Lower leg skin (tissue), 3 donors: ENCODE results near the gene DIO3.

Experiments
- POLR2A ChIP-seq, 2 donors: fragments of 450-650 bp; IDR thresholded peaks; one replicate each; pipeline ENCODE4 v1.6.1; 2016 to 2017; ENCODE audit warnings: antibody characterized with exemption in 2 of 2, mild to moderate bottlenecking in 1 of 2, moderate library complexity in 1 of 2
- TF ChIP-seq, protein P1 (sequence below), 3 donors: fragments of 450-650 bp; IDR thresholded peaks; one replicate each; pipeline ENCODE4 v1.5.1; 2016; ENCODE audit warnings: antibody characterized with exemption in 3 of 3, mild to moderate bottlenecking in 3 of 3, moderate library complexity in 2 of 3

DNA sequence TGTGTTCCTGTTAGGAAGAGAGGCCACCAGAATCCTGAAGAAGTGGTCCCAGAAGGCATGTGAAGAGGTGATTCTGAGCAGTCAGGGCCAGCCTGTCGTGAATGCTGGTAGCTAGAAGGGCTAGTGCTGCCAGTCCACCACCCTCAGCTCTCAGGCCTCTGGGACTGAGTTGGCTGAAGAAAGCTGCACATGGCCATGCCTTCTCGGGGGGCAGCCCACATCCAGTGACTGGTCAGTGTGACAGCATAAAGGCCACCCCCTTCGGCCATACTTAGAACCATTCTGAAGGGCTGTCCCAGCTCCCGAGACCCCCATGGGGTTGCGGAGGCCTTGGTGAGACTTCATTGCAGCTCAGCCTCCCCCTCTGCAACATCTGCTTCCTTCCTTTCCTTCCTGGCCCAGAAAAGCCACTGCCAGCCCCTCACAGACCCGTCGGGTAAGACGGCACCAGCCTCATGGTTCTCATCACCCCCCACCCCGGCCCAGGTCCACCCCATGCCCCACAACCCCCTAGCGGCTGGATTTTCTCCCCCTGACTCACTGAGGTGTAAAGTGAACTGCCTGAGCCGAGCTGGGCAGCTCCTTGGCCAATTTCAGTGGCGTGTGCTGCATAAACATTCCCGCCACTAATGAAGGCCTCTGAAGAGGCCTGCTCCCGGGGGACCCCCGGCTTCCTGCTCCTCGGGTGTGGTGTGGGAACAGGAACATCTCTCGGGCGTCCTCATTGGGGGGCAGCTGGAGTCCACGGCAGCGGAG lies 49.5 kb upstream of the DIO3 start:
- no peak for TF ChIP-seq POLR2A (IDR thresholded peaks at IDR 0.05)
- TF ChIP-seq, protein P1, sequence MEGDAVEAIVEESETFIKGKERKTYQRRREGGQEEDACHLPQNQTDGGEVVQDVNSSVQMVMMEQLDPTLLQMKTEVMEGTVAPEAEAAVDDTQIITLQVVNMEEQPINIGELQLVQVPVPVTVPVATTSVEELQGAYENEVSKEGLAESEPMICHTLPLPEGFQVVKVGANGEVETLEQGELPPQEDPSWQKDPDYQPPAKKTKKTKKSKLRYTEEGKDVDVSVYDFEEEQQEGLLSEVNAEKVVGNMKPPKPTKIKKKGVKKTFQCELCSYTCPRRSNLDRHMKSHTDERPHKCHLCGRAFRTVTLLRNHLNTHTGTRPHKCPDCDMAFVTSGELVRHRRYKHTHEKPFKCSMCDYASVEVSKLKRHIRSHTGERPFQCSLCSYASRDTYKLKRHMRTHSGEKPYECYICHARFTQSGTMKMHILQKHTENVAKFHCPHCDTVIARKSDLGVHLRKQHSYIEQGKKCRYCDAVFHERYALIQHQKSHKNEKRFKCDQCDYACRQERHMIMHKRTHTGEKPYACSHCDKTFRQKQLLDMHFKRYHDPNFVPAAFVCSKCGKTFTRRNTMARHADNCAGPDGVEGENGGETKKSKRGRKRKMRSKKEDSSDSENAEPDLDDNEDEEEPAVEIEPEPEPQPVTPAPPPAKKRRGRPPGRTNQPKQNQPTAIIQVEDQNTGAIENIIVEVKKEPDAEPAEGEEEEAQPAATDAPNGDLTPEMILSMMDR (IDR thresholded peaks at IDR 0.05), result no peak
